Fibroblast of lung (primary cell): ENCODE data around the gene RAPGEF2.

Experiments
- CTCF ChIP-seq, 2 donors: IDR thresholded peaks in 1 of 2; conservative IDR thresholded peaks in 1 of 2; 1 replicate in 1 of 2; 2 replicates in 1 of 2; pipeline ENCODE4 v1.5.1; 2011 to 2012; ENCODE audit warnings: low read length in 2 of 2, control low read depth in 1 of 2, inconsistent platforms in 1 of 2, low read depth in 1 of 2, mild to moderate bottlenecking in 1 of 2
- EZH2 ChIP-seq: IDR thresholded peaks from 2 replicates; pipeline ENCODE4 v1.5.1; 2012; ENCODE audit warnings: low read length, control low read depth, mild to moderate bottlenecking; ENCODE audit errors: missing control alignments

- no peak for TF ChIP-seq CTCF (conservative IDR thresholded peaks at IDR 0.05 in 1 of 2, IDR thresholded peaks at IDR 0.05 in 1 of 2; ENCODE audit: low read depth in 1 of 2, low read length in 2 of 2)
- TF ChIP-seq EZH2 = no peak
These were observed 18.5 kb downstream of the RAPGEF2 start for GRCh38 chr4:159121371-159121770.
